Thoracic aorta (tissue), 2 donors: ENCODE measurements around the gene ANKS6. TPM values are rescaled to one million over a fixed set of nuclear protein-coding genes. Genes with fewer than 3 reads are reported as not detected.
A peak's percentile ranks its signal among the peaks of the same experiment; 100 is the strongest.

Source experiments
- ATAC-seq: fragments of 150-250 bp; one replicate; pipeline ENCODE4 v1.8.0; 2017; ENCODE audit warnings: low read depth; ENCODE audit not compliant: insufficient number of reproducible peaks, low FRiP score
- DNase-seq: peaks from one replicate; pipeline ENCODE4 v3.0.0-alpha.2; 2020; ENCODE audit warnings: low spot score
- H3K27ac ChIP-seq, 2 donors: fragments of 200-600 bp; sonication (generic); 1 replicate in 1 of 2; 2 replicates in 1 of 2; pipeline ENCODE4 v1.5.1; 2016; ENCODE audit warnings: mild to moderate bottlenecking in 2 of 2, moderate library complexity in 2 of 2
- H3K27me3 ChIP-seq: fragments of 200-600 bp; sonication (generic); replicated peaks from 2 replicates; pipeline ENCODE4 v1.6.0; 2016; ENCODE audit warnings: mild to moderate bottlenecking; ENCODE audit not compliant: insufficient read depth
- H3K36me3 ChIP-seq: fragments of 200-600 bp; sonication (generic); one replicate; pipeline ENCODE4 v1.5.1; 2016
- H3K4me1 ChIP-seq, 2 donors: fragments of 200-600 bp; sonication (generic); 1 replicate in 1 of 2; 2 replicates in 1 of 2; pipeline versions ENCODE4 v1.5.1 to v1.6.0; 2016; ENCODE audit warnings: low read depth in 2 of 2, mild to moderate bottlenecking in 1 of 2; ENCODE audit not compliant: control insufficient read depth in 1 of 2
- H3K4me3 ChIP-seq: fragments of 200-600 bp; sonication (generic); 2 replicates; pipeline ENCODE4 v1.5.1; 2016; ENCODE audit warnings: mild to moderate bottlenecking
- H3K9me3 ChIP-seq: fragments of 200-600 bp; sonication (generic); 2 replicates; pipeline ENCODE4 v1.5.1; 2016
- total RNA-seq, 2 donors: library from RNA; depleted of rRNA; stranded (reverse); fragments of >200 nt; gene quantifications; one replicate each; pipeline versions ENCODE4 v1.1.0 to v1.2.3, GENCODE V29; 2016
- TF ChIP-seq, protein P1 (sequence below): fragments of 200-600 bp; sonication (generic); IDR thresholded peaks from one replicate; pipeline ENCODE4 v1.5.1; 2019; ENCODE audit warnings: antibody characterized with exemption

The ANKS6 gene
- total RNA-seq, 2 donors from 2014 or later = 35.1 to 45.8 TPM

DNA sequence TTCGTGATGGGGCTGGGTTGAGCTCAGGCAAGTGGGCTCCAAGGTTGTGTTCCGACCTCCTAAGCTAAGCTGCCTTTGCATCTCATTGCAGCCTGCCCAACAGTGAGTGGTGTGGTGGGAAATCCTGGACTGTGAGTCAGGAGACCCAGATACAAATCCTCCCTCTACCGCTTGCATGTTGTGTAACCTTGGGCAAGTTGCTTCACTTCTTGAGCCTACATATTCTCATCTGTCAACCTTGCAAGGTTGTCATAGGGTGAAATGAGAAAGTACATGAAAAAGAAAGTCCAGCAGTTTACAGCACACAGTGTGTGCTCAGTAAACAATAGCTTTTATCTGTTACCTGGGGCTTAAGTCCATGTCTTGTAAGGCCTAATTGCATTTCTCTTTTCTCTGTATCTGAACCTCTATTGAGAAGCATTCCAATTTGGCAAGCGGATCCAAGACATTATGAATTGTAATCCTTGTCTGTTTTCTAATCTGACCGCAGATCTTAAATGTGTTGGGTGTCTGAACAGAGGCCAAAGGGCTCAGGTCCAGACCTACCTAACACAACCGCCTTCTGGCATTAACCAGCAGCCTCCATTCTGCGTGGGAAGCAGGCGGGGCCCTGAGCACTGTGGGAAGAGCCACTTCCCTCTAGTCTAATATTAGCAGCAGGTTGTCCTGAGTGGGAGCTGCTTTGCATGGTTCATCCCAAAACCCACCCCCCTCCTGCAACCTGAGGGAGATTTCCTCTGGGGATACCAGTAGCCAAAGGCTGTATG is 9.3 kb upstream of the ANKS6 start:
- Histone ChIP-seq H3K27ac (peak overlapping the region; percentile 12 to 69), H3K36me3 (no peaks in the 10 kb centered on the region), H3K4me1 (peaks cover 6 to 21% of the 10 kb centered on the region in 2 donors), H3K27me3 (no peaks in the 10 kb centered on the region), H3K4me3 (no peak overlapping the region), H3K9me3 (no peaks in the 10 kb centered on the region)
- no peak for ATAC-seq
- TF ChIP-seq, protein P1, sequence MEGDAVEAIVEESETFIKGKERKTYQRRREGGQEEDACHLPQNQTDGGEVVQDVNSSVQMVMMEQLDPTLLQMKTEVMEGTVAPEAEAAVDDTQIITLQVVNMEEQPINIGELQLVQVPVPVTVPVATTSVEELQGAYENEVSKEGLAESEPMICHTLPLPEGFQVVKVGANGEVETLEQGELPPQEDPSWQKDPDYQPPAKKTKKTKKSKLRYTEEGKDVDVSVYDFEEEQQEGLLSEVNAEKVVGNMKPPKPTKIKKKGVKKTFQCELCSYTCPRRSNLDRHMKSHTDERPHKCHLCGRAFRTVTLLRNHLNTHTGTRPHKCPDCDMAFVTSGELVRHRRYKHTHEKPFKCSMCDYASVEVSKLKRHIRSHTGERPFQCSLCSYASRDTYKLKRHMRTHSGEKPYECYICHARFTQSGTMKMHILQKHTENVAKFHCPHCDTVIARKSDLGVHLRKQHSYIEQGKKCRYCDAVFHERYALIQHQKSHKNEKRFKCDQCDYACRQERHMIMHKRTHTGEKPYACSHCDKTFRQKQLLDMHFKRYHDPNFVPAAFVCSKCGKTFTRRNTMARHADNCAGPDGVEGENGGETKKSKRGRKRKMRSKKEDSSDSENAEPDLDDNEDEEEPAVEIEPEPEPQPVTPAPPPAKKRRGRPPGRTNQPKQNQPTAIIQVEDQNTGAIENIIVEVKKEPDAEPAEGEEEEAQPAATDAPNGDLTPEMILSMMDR = no peak
- no peak for DNase-seq

DNA sequence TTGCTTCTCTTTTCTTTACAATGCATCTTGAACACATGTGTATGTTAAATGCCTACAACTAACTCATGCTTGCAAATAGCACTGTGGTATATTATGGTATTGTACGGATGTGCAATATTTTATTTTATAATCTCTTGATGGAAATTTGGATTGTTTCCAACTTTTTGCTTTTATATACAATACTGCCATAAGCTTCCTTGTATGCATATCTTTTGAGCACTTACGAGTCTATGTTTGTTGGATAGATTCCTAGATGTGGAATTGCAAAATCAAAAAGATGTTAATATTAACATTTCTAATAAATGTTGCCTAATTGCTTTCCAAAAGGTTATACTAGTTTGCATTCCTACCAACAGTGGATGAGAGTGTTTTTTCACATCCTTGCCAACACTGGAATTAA is 7.7 kb upstream of the ANKS6 start:
- DNase-seq (no peak), ATAC-seq (no peak)
- Histone ChIP-seq H3K27ac (no peak overlapping the region), H3K4me3 (no peak overlapping the region), H3K4me1 (peaks cover 9 to 35% of the 10 kb centered on the region in 2 donors), H3K36me3 (no peaks in the 10 kb centered on the region), H3K27me3 (no peaks in the 10 kb centered on the region), H3K9me3 (no peaks in the 10 kb centered on the region)
- TF ChIP-seq, protein P1 = no peak

DNA sequence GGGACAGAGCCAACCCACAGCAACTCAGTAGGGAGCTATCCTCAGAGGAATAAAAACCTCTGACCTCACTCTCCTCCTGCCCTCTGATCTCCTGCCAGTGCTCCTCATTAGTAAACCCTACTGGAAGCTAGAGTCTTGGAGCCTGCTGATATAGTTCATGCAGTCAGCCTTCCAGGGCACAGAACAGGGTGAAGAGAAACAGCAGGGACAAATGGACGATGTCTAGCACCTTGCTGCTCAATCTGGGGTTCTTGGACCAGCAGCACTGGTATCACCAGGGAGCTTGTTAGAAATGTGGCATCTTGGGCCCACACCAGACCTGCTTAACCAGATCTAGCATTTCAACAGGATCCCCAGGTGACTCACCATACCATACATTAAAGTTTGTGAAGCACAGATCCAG is 5.6 kb upstream of the ANKS6 start:
- H3K4me3 ChIP-seq = no peak overlapping the region
- no peaks in the 10 kb centered on the region for H3K27me3 ChIP-seq
- ATAC-seq (no peak), DNase-seq (no peak)
- peak overlapping the region in 1 of 2 donors; percentile 15 for H3K27ac ChIP-seq
- no peaks in the 10 kb centered on the region for H3K9me3 ChIP-seq
- TF ChIP-seq, protein P1 = no peak
- H3K36me3 ChIP-seq = no peaks in the 10 kb centered on the region
- peaks cover 7 to 23% of the 10 kb centered on the region in 2 donors for H3K4me1 ChIP-seq

DNA sequence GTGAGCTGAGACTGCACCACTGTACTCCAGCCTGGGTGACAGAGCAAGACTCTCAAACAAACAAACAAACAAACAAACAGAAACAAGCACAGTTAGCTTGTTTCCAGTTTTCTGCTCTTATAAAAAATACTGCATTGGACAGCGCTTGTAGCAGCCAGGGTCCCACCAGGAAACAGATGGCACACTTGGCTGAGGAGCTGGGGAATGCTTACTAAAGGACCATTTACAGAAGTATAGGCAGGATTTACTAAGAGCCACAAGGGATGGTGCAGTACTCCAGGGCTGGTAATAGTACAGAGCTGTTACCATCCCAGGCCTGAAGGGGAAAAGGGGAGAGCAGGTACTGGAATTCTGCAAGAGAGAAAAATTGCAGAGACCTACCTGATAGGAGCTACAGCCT is 5.2 kb upstream of the ANKS6 start:
- Histone ChIP-seq H3K4me3 (no peak overlapping the region), H3K27me3 (no peaks in the 10 kb centered on the region), H3K9me3 (no peaks in the 10 kb centered on the region), H3K27ac (peak overlapping the region; percentile 11 to 15), H3K4me1 (peaks cover 8 to 23% of the 10 kb centered on the region in 2 donors), H3K36me3 (no peaks in the 10 kb centered on the region)
- ATAC-seq (no peak), DNase-seq (no peak)
- TF ChIP-seq, protein P1 = no peak

DNA sequence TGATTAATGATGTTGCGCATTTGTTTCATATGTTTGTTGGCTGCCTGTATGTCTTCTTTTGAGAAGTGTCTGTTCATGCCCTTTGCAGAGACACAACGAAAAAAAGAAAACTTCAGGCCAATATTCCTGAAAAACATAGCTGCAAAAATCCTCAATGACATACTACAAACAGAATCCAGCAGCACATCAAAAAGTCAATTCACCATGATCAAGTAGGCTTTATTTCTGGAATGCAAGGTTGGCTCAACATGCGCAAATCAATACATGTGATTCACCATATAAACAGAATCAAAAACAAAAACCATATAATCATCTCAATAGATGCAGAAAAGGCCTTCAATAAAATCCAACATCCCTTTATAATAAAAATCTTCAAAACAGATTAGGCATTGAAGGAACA is 1.9 kb upstream of the ANKS6 start:
- Histone ChIP-seq H3K4me3 (no peak overlapping the region), H3K4me1 (peaks cover 11 to 33% of the 10 kb centered on the region in 2 donors), H3K27ac (no peak overlapping the region), H3K27me3 (no peaks in the 10 kb centered on the region), H3K36me3 (no peaks in the 10 kb centered on the region), H3K9me3 (no peaks in the 10 kb centered on the region)
- TF ChIP-seq, protein P1 = no peak
- no peak for DNase-seq
- ATAC-seq = no peak
